SW480 (cell line): ENCODE results near the gene VAV3.

ENCODE experiments used
- DNase-seq: peaks from one replicate; pipeline ENCODE4 v3.0.0-alpha.2; 2016; ENCODE audit warnings: low spot score

Gene VAV3

GRCh38 chr1:107972391-107973180, 7.6 kb upstream of the VAV3 start:
- no peak for DNase-seq

DNA sequence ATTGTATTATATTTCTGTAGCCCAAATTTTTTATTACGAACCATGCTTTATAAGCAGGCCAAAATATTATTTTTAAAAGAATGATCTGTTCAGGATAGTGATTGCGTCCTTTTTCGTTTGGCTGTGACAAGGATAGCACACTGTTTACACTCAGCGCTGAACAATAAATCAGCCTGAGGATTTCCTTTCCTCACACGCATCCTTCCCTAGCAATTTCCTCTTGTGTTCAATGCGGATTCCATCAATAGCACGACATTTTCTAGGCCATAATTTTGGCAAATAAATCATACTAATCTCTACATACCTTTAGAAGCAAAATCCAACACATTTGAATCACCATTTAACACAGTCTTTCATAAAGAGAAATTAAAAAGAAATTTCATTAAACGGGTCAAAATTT, 1.6 kb upstream of the VAV3 start:
- DNase-seq = no peak

GRCh38 chr1:107964336-107965109, 457 bp downstream of the VAV3 start:
- no peak for DNase-seq

GRCh38 chr1:107963601-107964335, 1.2 kb downstream of the VAV3 start:
- no peak for DNase-seq

DNA sequence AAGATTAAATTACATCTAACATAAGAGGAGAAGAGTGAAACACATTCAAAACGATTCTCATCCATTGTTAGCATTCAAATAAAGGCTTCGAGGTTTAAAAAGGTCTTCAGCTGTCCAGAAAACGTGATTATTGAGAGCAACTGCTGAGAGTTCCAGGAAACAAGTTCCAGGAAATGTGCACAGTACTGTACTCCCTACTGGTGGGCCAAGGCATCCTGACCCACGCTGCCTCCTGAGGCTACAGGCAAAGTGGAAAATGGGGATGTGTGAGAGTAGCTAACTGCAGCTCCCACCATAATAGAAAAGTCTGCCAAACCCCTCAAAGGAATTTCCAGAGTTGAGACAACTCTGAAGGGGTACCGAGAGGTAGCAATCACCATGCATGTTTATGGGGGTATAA, 2.0 kb downstream of the VAV3 start:
- DNase-seq = no peak

- DNase-seq = no peak
These were observed 10.1 kb downstream of the VAV3 start for GRCh38 chr1:107954719-107955415.

- DNase-seq = no peak
These were observed 10.9 kb downstream of the VAV3 start for GRCh38 chr1:107954126-107954525.

GRCh38 chr1:107953556-107953955, 11.4 kb downstream of the VAV3 start:
- DNase-seq = no peak

GRCh38 chr1:107952989-107953388, 12.0 kb downstream of the VAV3 start:
- DNase-seq = no peak

DNA sequence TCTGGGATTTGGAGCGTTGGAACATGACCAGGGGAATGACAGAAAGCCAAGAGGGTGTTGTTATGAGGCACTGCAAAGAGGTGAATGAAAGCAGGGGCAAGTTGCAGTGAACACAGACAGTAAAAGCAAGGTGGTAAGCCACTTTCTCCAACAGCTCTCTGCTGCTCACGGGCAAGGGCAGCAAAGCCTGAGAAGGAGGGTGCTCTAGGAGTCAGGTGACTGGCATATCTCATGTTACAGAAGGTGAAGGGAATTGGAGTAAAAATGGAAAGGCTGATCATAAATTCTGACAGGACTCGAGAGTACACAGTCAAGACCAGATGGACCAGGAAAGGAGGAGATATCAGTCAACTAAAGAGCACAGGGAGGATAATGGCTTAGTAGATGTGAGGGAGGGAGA, 14.5 kb downstream of the VAV3 start:
- DNase-seq = no peak

DNA sequence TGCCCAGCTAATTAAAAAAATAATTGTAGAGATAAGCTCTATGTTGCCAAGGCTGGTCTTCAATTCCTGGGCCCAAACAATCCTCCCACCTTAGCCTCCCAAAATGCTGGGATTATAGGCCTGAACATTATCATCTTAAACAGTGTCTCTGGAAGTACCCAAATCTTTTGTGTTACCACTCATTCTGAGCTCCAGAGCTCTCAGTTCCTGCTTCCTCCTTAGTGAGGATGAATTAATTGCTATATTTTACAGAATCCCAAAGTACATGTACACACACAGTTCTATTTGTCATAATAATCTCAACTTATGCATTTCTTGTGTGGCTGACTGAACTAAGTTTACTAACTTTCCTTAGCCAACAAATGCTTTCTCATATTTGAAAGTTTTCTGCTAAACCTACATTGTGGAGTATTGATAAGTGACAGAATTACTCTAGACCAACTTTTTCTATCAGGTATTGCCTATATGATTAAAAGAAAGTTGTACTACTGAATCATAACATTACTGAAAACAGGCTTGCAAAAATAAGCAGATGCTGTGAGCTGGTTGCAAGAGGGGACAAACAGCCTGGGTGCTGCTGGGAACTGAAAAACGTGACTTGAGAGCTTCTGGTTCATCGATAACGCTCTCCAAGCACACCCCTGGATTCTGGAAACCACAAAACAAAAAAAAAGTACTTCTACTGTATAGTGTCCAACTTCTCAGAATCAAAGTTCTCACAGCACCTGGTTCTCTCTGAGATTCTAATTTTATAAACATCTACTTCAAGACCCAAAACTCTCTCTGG, 15.3 kb downstream of the VAV3 start:
- no peak for DNase-seq

GRCh38 chr1:107946794-107947193, 18.2 kb downstream of the VAV3 start:
- DNase-seq = no peak

GRCh38 chr1:107943694-107944093, 21.3 kb downstream of the VAV3 start:
- no peak for DNase-seq

GRCh38 chr1:107942814-107943213, 22.2 kb downstream of the VAV3 start:
- DNase-seq = no peak

- DNase-seq = no peak
These were observed 23.4 kb downstream of the VAV3 start for GRCh38 chr1:107941531-107941930.

GRCh38 chr1:107941123-107941522, 23.9 kb downstream of the VAV3 start:
- DNase-seq = no peak

DNA sequence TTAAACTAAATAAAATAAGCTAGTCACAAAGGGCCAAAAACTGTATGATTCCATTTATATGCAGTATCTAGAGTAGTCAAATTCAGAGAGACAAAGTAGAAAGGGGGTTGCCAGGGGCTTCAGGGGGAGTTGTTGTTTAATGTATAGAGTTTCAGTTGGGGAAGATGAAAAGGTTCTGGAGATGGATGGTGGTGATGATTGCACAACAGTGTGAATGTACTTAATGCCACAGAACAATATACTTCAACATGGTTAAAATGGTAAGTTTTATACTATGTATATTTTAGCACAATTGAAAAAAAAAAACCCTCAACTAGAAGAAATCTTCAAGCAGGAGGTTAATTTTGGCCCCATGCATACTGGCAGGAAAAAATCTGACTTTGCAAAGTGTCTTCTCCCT, 24.3 kb downstream of the VAV3 start:
- no peak for DNase-seq

DNA sequence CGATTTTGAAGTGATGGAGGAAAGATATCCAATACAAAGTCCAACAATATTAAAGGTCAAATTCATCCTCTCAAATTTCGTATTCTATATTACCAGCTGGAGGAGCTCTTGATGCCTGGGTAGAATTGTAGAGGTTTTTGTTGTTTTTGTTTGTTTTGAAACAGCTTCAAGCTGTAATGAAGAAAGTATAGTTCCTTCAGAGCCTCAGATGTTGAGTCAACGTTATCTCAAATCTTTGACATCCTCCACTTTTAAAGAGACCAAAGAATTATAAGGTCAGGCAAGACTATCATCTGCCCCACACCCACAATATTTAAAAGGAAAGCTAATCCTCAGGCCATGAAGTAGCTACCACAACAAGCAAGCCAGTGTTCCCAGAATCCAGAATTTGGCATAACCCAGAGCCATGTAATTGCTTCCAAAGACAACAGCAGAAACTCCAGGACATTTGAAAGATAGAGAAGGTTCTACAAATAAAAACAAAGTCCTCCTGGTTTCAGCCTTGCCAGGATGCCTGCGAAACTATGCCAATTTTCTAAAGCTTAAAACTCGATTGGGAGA, 24.9 kb downstream of the VAV3 start:
- no peak for DNase-seq

DNA sequence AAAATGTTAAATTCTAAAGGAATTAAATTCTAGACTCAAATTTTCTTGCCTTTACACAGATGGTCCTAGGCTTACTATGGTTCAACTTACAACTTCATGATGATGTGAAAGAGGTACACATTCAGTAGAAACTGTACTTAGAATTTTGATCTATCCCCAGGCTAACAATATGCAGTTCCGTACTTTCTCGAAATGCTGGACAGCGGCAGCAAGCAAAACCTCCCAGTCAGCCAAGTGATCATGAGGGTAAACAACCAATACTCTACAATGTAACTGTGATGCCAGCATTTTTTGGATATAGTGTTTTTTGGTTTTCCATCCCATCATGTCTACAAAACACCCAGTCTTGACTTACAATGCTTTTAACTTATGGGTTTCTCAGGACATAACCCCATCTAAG, 25.7 kb downstream of the VAV3 start:
- no peak for DNase-seq

- DNase-seq = peak; percentile 66
These were observed 28.2 kb downstream of the VAV3 start for GRCh38 chr1:107936498-107937481.
